Vagina (tissue), 2 donors: Measurements from ENCODE around the gene PRR22.

Source experiments
- CTCF ChIP-seq, 3 experiments: fragments of 450-650 bp in 2 of 3; fragments of 200-600 bp in 1 of 3; sonication (generic) in 1 of 3; IDR thresholded peaks; one replicate each; pipeline ENCODE4 v1.5.1; 2017 to 2019; ENCODE audit warnings: antibody characterized with exemption in 3 of 3, mild to moderate bottlenecking in 2 of 3, moderate library complexity in 2 of 3
- POLR2A ChIP-seq, 2 donors: fragments of 450-650 bp; IDR thresholded peaks; one replicate each; pipeline ENCODE4 v1.6.1; 2017; ENCODE audit warnings: antibody characterized with exemption in 2 of 2, mild to moderate bottlenecking in 2 of 2, moderate library complexity in 2 of 2
- POLR2AphosphoS5 ChIP-seq, 2 donors: sonication (generic); formaldehyde crosslinking; IDR thresholded peaks; one replicate each; pipeline ENCODE4 v1.9.0; 2017; ENCODE audit warnings: antibody characterized with exemption in 2 of 2, mild to moderate bottlenecking in 2 of 2, low read depth in 1 of 2; ENCODE audit not compliant: insufficient read depth in 1 of 2

GRCh38 chr19:5801796-5802619, 17.5 kb upstream of the PRR22 start:
- TF ChIP-seq CTCF (IDR thresholded peaks at IDR 0.05) (no peak), POLR2A (IDR thresholded peaks at IDR 0.05) (no peak), POLR2AphosphoS5 (IDR thresholded peaks at IDR 0.05; ENCODE audit: insufficient read depth in 1 of 2, low read depth in 1 of 2) (no peak)
